ENCODE data around the gene ELP1.

DNA sequence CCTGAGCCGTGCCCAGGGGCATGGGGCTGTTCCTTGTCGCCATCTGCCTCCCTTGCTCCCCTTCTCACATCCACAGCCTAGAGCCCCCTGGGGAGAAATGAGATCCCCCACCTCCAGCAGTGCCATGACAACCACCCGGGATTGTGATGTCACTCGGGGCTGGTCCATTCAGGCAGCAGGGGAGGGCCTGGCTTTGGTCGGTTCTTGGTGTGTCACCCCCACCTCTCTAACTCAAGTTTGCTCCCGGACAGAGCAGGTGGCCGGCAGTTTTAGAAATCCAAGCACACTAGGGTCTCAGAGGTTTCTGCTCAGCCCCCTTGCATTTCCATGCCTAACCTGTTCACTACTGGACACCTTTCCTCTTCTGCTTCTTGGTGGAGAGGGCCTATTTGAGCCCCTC lies 78.0 kb downstream of the ELP1 start, which contains the start of gene ACTL7B:
- TF ChIP-seq, protein P1, sequence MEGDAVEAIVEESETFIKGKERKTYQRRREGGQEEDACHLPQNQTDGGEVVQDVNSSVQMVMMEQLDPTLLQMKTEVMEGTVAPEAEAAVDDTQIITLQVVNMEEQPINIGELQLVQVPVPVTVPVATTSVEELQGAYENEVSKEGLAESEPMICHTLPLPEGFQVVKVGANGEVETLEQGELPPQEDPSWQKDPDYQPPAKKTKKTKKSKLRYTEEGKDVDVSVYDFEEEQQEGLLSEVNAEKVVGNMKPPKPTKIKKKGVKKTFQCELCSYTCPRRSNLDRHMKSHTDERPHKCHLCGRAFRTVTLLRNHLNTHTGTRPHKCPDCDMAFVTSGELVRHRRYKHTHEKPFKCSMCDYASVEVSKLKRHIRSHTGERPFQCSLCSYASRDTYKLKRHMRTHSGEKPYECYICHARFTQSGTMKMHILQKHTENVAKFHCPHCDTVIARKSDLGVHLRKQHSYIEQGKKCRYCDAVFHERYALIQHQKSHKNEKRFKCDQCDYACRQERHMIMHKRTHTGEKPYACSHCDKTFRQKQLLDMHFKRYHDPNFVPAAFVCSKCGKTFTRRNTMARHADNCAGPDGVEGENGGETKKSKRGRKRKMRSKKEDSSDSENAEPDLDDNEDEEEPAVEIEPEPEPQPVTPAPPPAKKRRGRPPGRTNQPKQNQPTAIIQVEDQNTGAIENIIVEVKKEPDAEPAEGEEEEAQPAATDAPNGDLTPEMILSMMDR (optimal IDR thresholded peaks at IDR 0.05 in 1 of 3, IDR thresholded peaks at IDR 0.05 in 1 of 3, conservative IDR thresholded peaks at IDR 0.05 in 1 of 3; ENCODE audit: extremely low read depth in 1 of 3, insufficient read depth in 2 of 3, low read length in 3 of 3): no peak
- TF ChIP-seq EZH2 (IDR thresholded peaks at IDR 0.05; ENCODE audit: low read length): no peak
